Measurements from ENCODE around the gene ACTL6A. TPM values are rescaled to one million over a fixed set of nuclear protein-coding genes. Genes with fewer than 3 reads are reported as not detected.

ACTL6A gene
- total RNA-seq, 1 experiment from 2014 or later = 74.5 TPM

GRCh38 chr3:179622023-179622422 is 59.3 kb downstream of the ACTL6A start:
- Mint-ChIP-seq H3K27ac (no peak overlapping the region), H3K27me3 (ENCODE audit: low read depth) (no peaks in the 10 kb centered on the region), H3K9me3 (no peaks in the 10 kb centered on the region; a peak in 1 of 5 replicates), H3K36me3 (ENCODE audit: insufficient read depth in 1 of 3, low read depth in 3 of 3) (peaks cover 37 to 77% (median 65%) of the 10 kb centered on the region in 3 experiments), H3K4me1 (no peaks in the 10 kb centered on the region), H3K4me3 (no peak overlapping the region)
- Histone ChIP-seq H3K14ac (ENCODE audit: insufficient read depth, low read length) (no peak overlapping the region), H3K23ac (ENCODE audit: insufficient read length, low read depth, low read length) (no peak overlapping the region), H4K5ac (ENCODE audit: insufficient read length, low read depth, low read length) (no peak overlapping the region), H2BK120ac (ENCODE audit: low read depth, low read length, poor library complexity, severe bottlenecking) (no peak overlapping the region), H2BK15ac (ENCODE audit: low read depth, low read length) (no peak overlapping the region), H3T11ph (ENCODE audit: low read length) (no peak overlapping the region), H3K56ac (ENCODE audit: insufficient read length, low read depth, low read length) (no peak overlapping the region), H2BK20ac (ENCODE audit: low read depth, low read length, poor library complexity, severe bottlenecking) (no peak overlapping the region), H4K91ac (ENCODE audit: insufficient read length, low read depth, low read length) (no peak overlapping the region), H3K79me2 (ENCODE audit: insufficient read depth, low read length) (no peaks in the 10 kb centered on the region), H3K4ac (ENCODE audit: low read depth, low read length) (no peak overlapping the region), H2AK5ac (ENCODE audit: insufficient read length, low read length) (no peak overlapping the region), H3K4me1 (ENCODE audit: insufficient read depth, low read length) (no peaks in the 10 kb centered on the region), H4K20me1 (ENCODE audit: control insufficient read depth, insufficient read depth, insufficient read length) (no peaks in the 10 kb centered on the region), H2AFZ (ENCODE audit: low read length) (no peak overlapping the region), H3K9ac (ENCODE audit: extremely low read depth, insufficient read length, low read length) (no peak overlapping the region), H3K4me2 (ENCODE audit: insufficient read depth, insufficient read length, low read length) (no peak overlapping the region), H3K27me3 (ENCODE audit: insufficient read depth, low read length) (no peaks in the 10 kb centered on the region), H3K27ac (ENCODE audit: insufficient read length, low read depth, low read length) (no peak overlapping the region), H3K79me1 (ENCODE audit: insufficient read depth, low read depth, low read length, poor library complexity, severe bottlenecking) (peaks cover 3% of the 10 kb centered on the region), H2BK5ac (ENCODE audit: insufficient read length, low read length) (no peak overlapping the region), H4K8ac (replicated peaks; ENCODE audit: insufficient read length, low read depth, low read length) (no peak overlapping the region), H3K9me3 (ENCODE audit: control insufficient read depth, low read depth, low read length) (no peaks in the 10 kb centered on the region), H2BK12ac (ENCODE audit: insufficient read length, low read depth, low read length) (no peak overlapping the region), H3K18ac (ENCODE audit: insufficient read length, low read depth, low read length) (no peak overlapping the region), H3K23me2 (ENCODE audit: insufficient read length, low read depth, low read length, poor library complexity, severe bottlenecking) (no peaks in the 10 kb centered on the region)
- DNase-seq = no peak
- no peak for TF ChIP-seq CTCF (conservative IDR thresholded peaks at IDR 0.05)
- no CpG with 5 or more reads among the region's 2 CpGs for WGBS (ENCODE audit: extremely low coverage, insufficient read length, low lambda C conversion rate)
